H1 (cell line): ENCODE measurements around the gene CEBPB. TPM values are rescaled to one million over a fixed set of nuclear protein-coding genes. Genes with fewer than 3 reads are reported as not detected.

ENCODE experiments used
- CTCF ChIA-PET: fragments of 300-600 bp; sonication (Branson Sonifier 250); formaldehyde crosslinking; loops from one replicate; lab custom pipeline; 2021; ENCODE audit not compliant: partially characterized antibody; lab: Charles Lee
- POLR2A ChIA-PET: fragments of 300-600 bp; sonication (Branson Sonifier 250); formaldehyde crosslinking; loops from one replicate; lab custom pipeline; 2021; ENCODE audit warnings: inconsistent platforms; ENCODE audit not compliant: partially characterized antibody; lab: Charles Lee
- DNase-seq, 2 experiments: peaks; one replicate each; pipeline versions ENCODE4 v3.0.0 to v3.0.0-alpha.2; 2010 to 2022; ENCODE audit warnings: low spot score in 2 of 2, low read depth in 1 of 2, mixed read lengths in 1 of 2
- FAIRE-seq: peaks from 2 replicates; lab custom pipeline; 2011; peaks lifted over from hg19 to GRCh38; lab: Jason Lieb, UNC
- H2AFZ ChIP-seq: 2 replicates; pipeline ENCODE4 v1.8.1; 2012; ENCODE audit warnings: low read length, inconsistent platforms
- H2AK5ac ChIP-seq: 2 replicates; pipeline ENCODE4 v1.6.1; 2013; ENCODE audit warnings: low read depth, low read length
- H2BK120ac ChIP-seq: replicated peaks from 2 replicates; pipeline ENCODE3; 2013; ENCODE audit warnings: low read depth, low read length, inconsistent platforms
- H2BK12ac ChIP-seq: 2 replicates; pipeline ENCODE4 v1.6.1; 2013; ENCODE audit warnings: low read depth, low read length
- H2BK15ac ChIP-seq: 2 replicates; pipeline ENCODE4 v1.6.1; 2013; ENCODE audit warnings: low read length
- H2BK20ac ChIP-seq: 2 replicates; pipeline ENCODE4 v1.6.1; 2013; ENCODE audit warnings: low read length
- H2BK5ac ChIP-seq: 2 replicates; pipeline ENCODE4 v1.6.1; 2013; ENCODE audit warnings: low read depth, low read length
- H3K14ac ChIP-seq: 2 replicates; pipeline ENCODE4 v1.6.1; 2013; ENCODE audit warnings: inconsistent platforms; ENCODE audit not compliant: insufficient read length
- H3K18ac ChIP-seq: 2 replicates; pipeline ENCODE4 v1.6.1; 2013; ENCODE audit warnings: low read length; ENCODE audit errors: extremely low read depth
- H3K23ac ChIP-seq: 2 replicates; pipeline ENCODE4 v1.6.1; 2013; ENCODE audit warnings: inconsistent platforms; ENCODE audit not compliant: insufficient read length
- H3K23me2 ChIP-seq: 2 replicates; pipeline ENCODE4 v1.6.1; 2013; ENCODE audit warnings: low read depth, low read length
- H3K27ac ChIP-seq: 2 replicates; pipeline ENCODE4 v1.6.1; 2011; ENCODE audit warnings: low read depth, low read length, inconsistent platforms
- H3K27me3 ChIP-seq, 4 experiments: replicated peaks in 1 of 4; 1 replicate in 1 of 4; 2 replicates in 3 of 4; pipeline versions ENCODE4 v1.6.1 to v1.8.1; 2011 to 2013; ENCODE audit warnings: low read length in 3 of 4, mild to moderate bottlenecking in 3 of 4, inconsistent platforms in 2 of 4, mixed read lengths in 2 of 4, moderate library complexity in 1 of 4; ENCODE audit not compliant: control insufficient read depth in 3 of 4, insufficient read depth in 3 of 4; ENCODE audit errors: extremely low read depth in 1 of 4
- H3K36me3 ChIP-seq, 4 experiments: 2 replicates each; pipeline versions ENCODE4 v1.6.1 to v1.8.1; 2011 to 2013; ENCODE audit warnings: mild to moderate bottlenecking in 4 of 4, low read length in 3 of 4, moderate library complexity in 2 of 4, control low read depth in 1 of 4, inconsistent platforms in 1 of 4; ENCODE audit not compliant: insufficient read depth in 4 of 4, control insufficient read depth in 2 of 4
- H3K4ac ChIP-seq: replicated peaks from 2 replicates; pipeline ENCODE3; 2013; ENCODE audit warnings: low read length, low read depth, mixed read lengths, inconsistent platforms; ENCODE audit not compliant: insufficient read length
- H3K4me1 ChIP-seq, 4 experiments: replicated peaks in 1 of 4; 1 replicate in 1 of 4; 2 replicates in 3 of 4; pipeline versions ENCODE4 v1.6.1 to v1.8.1; 2011 to 2013; ENCODE audit warnings: low read length in 3 of 4, inconsistent platforms in 2 of 4, mixed read lengths in 1 of 4; ENCODE audit not compliant: insufficient read depth in 4 of 4, control insufficient read depth in 3 of 4
- H3K4me2 ChIP-seq, 2 experiments: 2 replicates each; pipeline versions ENCODE4 v1.6.1 to v1.8.1; 2011 to 2013; ENCODE audit warnings: low read depth in 2 of 2, low read length in 2 of 2, control low read depth in 1 of 2, inconsistent platforms in 1 of 2, mild to moderate bottlenecking in 1 of 2; ENCODE audit not compliant: insufficient read depth in 1 of 2
- H3K4me3 ChIP-seq, 4 experiments: fragments of 200-600, 300-600 bp in 1 of 4; sonication (generic), shearing (Covaris generic), sonication (Bioruptor Twin) in 1 of 4; 2 replicates each; pipeline versions ENCODE4 v1.5.1 to v1.8.1; 2011 to 2016; ENCODE audit warnings: low read length in 4 of 4, low read depth in 3 of 4, control low read depth in 2 of 4, inconsistent platforms in 2 of 4, mild to moderate bottlenecking in 2 of 4, mixed read lengths in 1 of 4, moderate library complexity in 1 of 4; ENCODE audit not compliant: insufficient read depth in 2 of 4; ENCODE audit errors: extremely low read depth in 1 of 4
- H3K56ac ChIP-seq: replicated peaks from 2 replicates; pipeline ENCODE3; 2013; ENCODE audit warnings: low read depth, mild to moderate bottlenecking, mixed read lengths, low read length, inconsistent platforms; ENCODE audit not compliant: insufficient read length
- H3K79me1 ChIP-seq: 2 replicates; pipeline ENCODE4 v1.6.1; 2013; ENCODE audit warnings: low read depth, low read length, control low read depth
- H3K79me2 ChIP-seq, 2 experiments: 2 replicates each; pipeline versions ENCODE4 v1.6.1 to v1.8.1; 2012 to 2013; ENCODE audit warnings: low read length in 2 of 2, mild to moderate bottlenecking in 2 of 2, inconsistent platforms in 1 of 2; ENCODE audit not compliant: insufficient read depth in 2 of 2, control insufficient read depth in 1 of 2
- H3K9ac ChIP-seq, 4 experiments: replicated peaks in 1 of 4; 1 replicate in 1 of 4; 2 replicates in 3 of 4; pipeline versions ENCODE4 v1.6.1 to v1.8.1; 2011 to 2013; ENCODE audit warnings: low read depth in 3 of 4, low read length in 3 of 4, control low read depth in 2 of 4, mild to moderate bottlenecking in 2 of 4, moderate library complexity in 2 of 4, inconsistent platforms in 1 of 4; ENCODE audit errors: extremely low read depth in 1 of 4
- H3K9me3 ChIP-seq, 2 experiments: 2 replicates each; pipeline versions ENCODE4 v1.6.1 to v1.8.1; 2012 to 2013; ENCODE audit warnings: mild to moderate bottlenecking in 2 of 2, moderate library complexity in 2 of 2, control low read depth in 1 of 2, inconsistent platforms in 1 of 2, low read depth in 1 of 2, low read length in 1 of 2, mixed read lengths in 1 of 2; ENCODE audit not compliant: insufficient read depth in 2 of 2
- H4K20me1 ChIP-seq, 2 experiments: replicated peaks in 1 of 2; 2 replicates each; pipeline versions ENCODE3 to v1.8.1; 2011 to 2013; ENCODE audit warnings: inconsistent platforms in 2 of 2, low read length in 2 of 2, mild to moderate bottlenecking in 1 of 2; ENCODE audit not compliant: insufficient read depth in 2 of 2, control insufficient read depth in 1 of 2
- H4K5ac ChIP-seq: 2 replicates; pipeline ENCODE4 v1.6.1; 2013; ENCODE audit warnings: low read length, low read depth, mixed read lengths, inconsistent platforms; ENCODE audit not compliant: insufficient read length
- H4K8ac ChIP-seq: 2 replicates; pipeline ENCODE4 v1.8.0; 2013; ENCODE audit warnings: mild to moderate bottlenecking, moderate library complexity, low read length, inconsistent platforms; ENCODE audit not compliant: insufficient read depth; ENCODE audit errors: extremely low read depth
- H4K91ac ChIP-seq: replicated peaks from 2 replicates; pipeline ENCODE3; 2013; ENCODE audit warnings: low read length, mixed read lengths, inconsistent platforms; ENCODE audit not compliant: insufficient read length
- SAP30 ChIP-seq: fragments of 300-600 bp; sonication (generic); IDR thresholded peaks from 2 replicates; pipeline ENCODE4 v1.7.1; 2012; ENCODE audit warnings: low read length, moderate library complexity, mild to moderate bottlenecking, inconsistent platforms; ENCODE audit not compliant: insufficient read depth, insufficient replicate concordance
- TAF1 ChIP-seq: IDR thresholded peaks from 2 replicates; pipeline ENCODE4 v1.6.1; 2011; ENCODE audit warnings: mild to moderate bottlenecking, low read depth, low read length
- TBP ChIP-seq: IDR thresholded peaks from 2 replicates; pipeline ENCODE4 v1.6.1; 2011; ENCODE audit warnings: low read depth, low read length, improper control_type of control experiment
- WGBS, 2 experiments: shearing (Covaris generic) in 1 of 2; methylation state at CpG; one replicate each; pipeline versions ENCODE4 v1.1.6 to v1.1.7; 2013 to 2015; ENCODE audit warnings: low lambda C conversion rate in 2 of 2, mixed read lengths in 2 of 2, inconsistent platforms in 1 of 2, low coverage in 1 of 2, missing lambda C conversion rate in 1 of 2; ENCODE audit not compliant: insufficient replicate concordance in 2 of 2, insufficient coverage in 1 of 2, insufficient read length in 1 of 2; ENCODE audit errors: extremely low coverage in 1 of 2, missing lambda C conversion rate in 1 of 2; 5-methylcytosine and 5-hydroxymethylcytosine counted together
- polyA plus RNA-seq, 7 experiments: library from polyadenylated mRNA; depleted of rRNA in 3 of 7; stranded (reverse) in 5 of 7; unstranded in 2 of 7; fragments of >200 nt in 5 of 7; fragments of 200-250 nt in 2 of 7; gene quantifications; 1 replicate in 5 of 7; 2 replicates in 1 of 7; 4 replicates in 1 of 7; pipeline versions ENCODE4 v1.2.1 to v1.2.3, GENCODE V29; 2011 to 2013; ENCODE audit warnings: missing spikeins in 2 of 7, mixed read lengths in 2 of 7
- total RNA-seq: library from RNA; stranded (reverse); fragmentation: NEBNext Ultra II Directional; extraction: Animal tissue kit (Norgen Biotek cat#: 25700); gene quantifications from 2 replicates; pipeline ENCODE4 v1.2.1, GENCODE V29; 2021
- TF ChIP-seq, protein P1 (sequence below): IDR thresholded peaks from 2 replicates; pipeline ENCODE4 v1.6.1; 2012; ENCODE audit warnings: low read length, inconsistent platforms
- TF ChIP-seq, protein P2 (sequence below), 3 experiments: IDR thresholded peaks; 1 replicate in 2 of 3; 2 replicates in 1 of 3; pipeline versions ENCODE4 v1.5.1 to v1.6.1; 2011; ENCODE audit warnings: low read length in 3 of 3, mild to moderate bottlenecking in 3 of 3, inconsistent platforms in 2 of 3, low read depth in 1 of 3, moderate library complexity in 1 of 3; ENCODE audit not compliant: insufficient read depth in 1 of 3; ENCODE audit errors: control extremely low read depth in 1 of 3

CEBPB gene
- total and polyA plus RNA-seq, 2 of the 8 experiments (the other 6 are each of a cell fraction or from before 2014, with no cell fraction given) = 7.1 to 24.1 TPM

DNA sequence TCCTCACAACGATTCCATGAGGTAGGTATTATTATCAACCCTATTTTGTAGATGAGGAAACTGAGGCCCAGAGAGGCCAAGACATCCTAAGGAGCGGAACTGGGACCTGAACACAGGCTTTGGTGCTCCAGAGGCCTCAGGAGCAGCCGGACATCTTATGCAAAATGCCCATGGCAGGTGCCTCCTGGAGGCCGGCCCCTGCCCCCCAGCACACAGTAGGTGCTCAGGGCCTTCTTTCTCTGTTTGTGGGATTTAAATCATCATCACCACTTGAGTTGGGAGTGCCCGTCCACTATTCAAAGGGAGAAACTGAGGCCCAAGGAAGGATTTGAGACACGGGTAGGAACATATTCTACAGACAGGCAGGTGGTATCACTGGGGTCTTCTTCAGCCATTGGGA is 41.2 kb downstream of the CEBPB start:
- H2BK20ac ChIP-seq = no peak overlapping the region
- no peaks in the 10 kb centered on the region for H3K79me1 ChIP-seq
- no peaks in the 10 kb centered on the region for H3K36me3 ChIP-seq
- H2BK15ac ChIP-seq = no peak overlapping the region
- H4K20me1 ChIP-seq = peaks cover 0 to 2% of the 10 kb centered on the region in 2 experiments
- no peak overlapping the region for H3K4ac ChIP-seq
- TF ChIP-seq, protein P1, sequence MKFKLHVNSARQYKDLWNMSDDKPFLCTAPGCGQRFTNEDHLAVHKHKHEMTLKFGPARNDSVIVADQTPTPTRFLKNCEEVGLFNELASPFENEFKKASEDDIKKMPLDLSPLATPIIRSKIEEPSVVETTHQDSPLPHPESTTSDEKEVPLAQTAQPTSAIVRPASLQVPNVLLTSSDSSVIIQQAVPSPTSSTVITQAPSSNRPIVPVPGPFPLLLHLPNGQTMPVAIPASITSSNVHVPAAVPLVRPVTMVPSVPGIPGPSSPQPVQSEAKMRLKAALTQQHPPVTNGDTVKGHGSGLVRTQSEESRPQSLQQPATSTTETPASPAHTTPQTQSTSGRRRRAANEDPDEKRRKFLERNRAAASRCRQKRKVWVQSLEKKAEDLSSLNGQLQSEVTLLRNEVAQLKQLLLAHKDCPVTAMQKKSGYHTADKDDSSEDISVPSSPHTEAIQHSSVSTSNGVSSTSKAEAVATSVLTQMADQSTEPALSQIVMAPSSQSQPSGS = no peak
- no peak for TF ChIP-seq SAP30
- no peak for TF ChIP-seq TBP
- TF ChIP-seq, protein P2, sequence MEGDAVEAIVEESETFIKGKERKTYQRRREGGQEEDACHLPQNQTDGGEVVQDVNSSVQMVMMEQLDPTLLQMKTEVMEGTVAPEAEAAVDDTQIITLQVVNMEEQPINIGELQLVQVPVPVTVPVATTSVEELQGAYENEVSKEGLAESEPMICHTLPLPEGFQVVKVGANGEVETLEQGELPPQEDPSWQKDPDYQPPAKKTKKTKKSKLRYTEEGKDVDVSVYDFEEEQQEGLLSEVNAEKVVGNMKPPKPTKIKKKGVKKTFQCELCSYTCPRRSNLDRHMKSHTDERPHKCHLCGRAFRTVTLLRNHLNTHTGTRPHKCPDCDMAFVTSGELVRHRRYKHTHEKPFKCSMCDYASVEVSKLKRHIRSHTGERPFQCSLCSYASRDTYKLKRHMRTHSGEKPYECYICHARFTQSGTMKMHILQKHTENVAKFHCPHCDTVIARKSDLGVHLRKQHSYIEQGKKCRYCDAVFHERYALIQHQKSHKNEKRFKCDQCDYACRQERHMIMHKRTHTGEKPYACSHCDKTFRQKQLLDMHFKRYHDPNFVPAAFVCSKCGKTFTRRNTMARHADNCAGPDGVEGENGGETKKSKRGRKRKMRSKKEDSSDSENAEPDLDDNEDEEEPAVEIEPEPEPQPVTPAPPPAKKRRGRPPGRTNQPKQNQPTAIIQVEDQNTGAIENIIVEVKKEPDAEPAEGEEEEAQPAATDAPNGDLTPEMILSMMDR (IDR thresholded peaks at IDR 0.05; ENCODE audit: control extremely low read depth in 1 of 3, insufficient read depth in 1 of 3, low read depth in 1 of 3, low read length in 3 of 3) = no peak
- TF ChIP-seq TAF1 = no peak
- H3K56ac ChIP-seq = no peak overlapping the region
- H2BK12ac ChIP-seq = no peak overlapping the region
- no peak overlapping the region for H3K4me3 ChIP-seq
- no peak overlapping the region for H3K4me2 ChIP-seq
- no peak overlapping the region for H3K27ac ChIP-seq
- no peak overlapping the region for H4K5ac ChIP-seq
- H4K8ac ChIP-seq = no peak overlapping the region
- no peaks in the 10 kb centered on the region for H3K79me2 ChIP-seq
- H3K23ac ChIP-seq = no peak overlapping the region
- no peak overlapping the region for H2BK5ac ChIP-seq
- H2BK120ac ChIP-seq = no peak overlapping the region
- H3K9me3 ChIP-seq = no peaks in the 10 kb centered on the region
- H3K27me3 ChIP-seq = no peaks in the 10 kb centered on the region
- no peak for DNase-seq
- WGBS, 2 experiments = 92% methylated on average over 6 of the region's 6 CpGs; no CpG with 5 or more reads in 1 of the 2 experiments
- no peak overlapping the region for H3K18ac ChIP-seq
- H2AK5ac ChIP-seq = no peak overlapping the region
- POLR2A ChIA-PET = no interaction called here
- H3K4me1 ChIP-seq = no peaks in the 10 kb centered on the region
- no peaks in the 10 kb centered on the region for H3K23me2 ChIP-seq
- FAIRE-seq = no peak
- no peak overlapping the region; a peak in 1 of 7 replicates for H3K9ac ChIP-seq
- H2AFZ ChIP-seq = no peak overlapping the region
- H3K14ac ChIP-seq = no peak overlapping the region
- CTCF ChIA-PET = interaction anchor here (1.2 to 1.6 kb wide), 2 partner anchors 33 to 46 kb away, joined by 3 to 4 read pairs; no protein-coding TSS in a partner anchor
- no peak overlapping the region for H4K91ac ChIP-seq
